PC-9 (cell line): ENCODE results near the gene NHSL1.

ENCODE experiments used
- EZH2 ChIP-seq: fragments of 200-600 bp; sonication (generic); IDR thresholded peaks from 2 replicates; pipeline ENCODE4 v1.8.0; 2017; ENCODE audit warnings: antibody characterized with exemption, low read depth
- TF ChIP-seq, protein P1 (sequence below): fragments of 200-600 bp; sonication (generic); conservative IDR thresholded peaks from 2 replicates; pipeline ENCODE4 v1.6.1; 2017; ENCODE audit warnings: mixed run types, antibody characterized with exemption, mild to moderate bottlenecking, moderate library complexity

DNA sequence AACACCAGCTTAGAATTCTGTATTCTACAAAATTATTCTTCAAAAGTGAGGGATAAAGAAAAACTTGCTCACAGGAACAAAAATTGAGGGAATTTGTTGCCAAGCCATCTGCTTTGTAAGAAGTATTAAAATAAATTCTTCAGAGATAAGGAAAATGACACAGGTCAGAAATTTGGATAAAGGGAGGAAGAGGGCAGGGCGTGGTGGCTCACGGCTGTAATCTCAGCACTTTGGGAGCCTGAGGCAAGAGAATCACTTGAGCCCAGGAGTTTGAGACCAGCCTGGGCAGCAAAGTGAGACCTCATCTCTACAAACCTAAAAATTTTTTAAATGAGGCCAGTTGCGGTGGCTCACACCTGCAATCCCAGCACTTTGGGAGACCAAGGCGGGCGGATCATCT lies 109.7 kb downstream of the NHSL1 start:
- no peak for TF ChIP-seq EZH2
- TF ChIP-seq, protein P1, sequence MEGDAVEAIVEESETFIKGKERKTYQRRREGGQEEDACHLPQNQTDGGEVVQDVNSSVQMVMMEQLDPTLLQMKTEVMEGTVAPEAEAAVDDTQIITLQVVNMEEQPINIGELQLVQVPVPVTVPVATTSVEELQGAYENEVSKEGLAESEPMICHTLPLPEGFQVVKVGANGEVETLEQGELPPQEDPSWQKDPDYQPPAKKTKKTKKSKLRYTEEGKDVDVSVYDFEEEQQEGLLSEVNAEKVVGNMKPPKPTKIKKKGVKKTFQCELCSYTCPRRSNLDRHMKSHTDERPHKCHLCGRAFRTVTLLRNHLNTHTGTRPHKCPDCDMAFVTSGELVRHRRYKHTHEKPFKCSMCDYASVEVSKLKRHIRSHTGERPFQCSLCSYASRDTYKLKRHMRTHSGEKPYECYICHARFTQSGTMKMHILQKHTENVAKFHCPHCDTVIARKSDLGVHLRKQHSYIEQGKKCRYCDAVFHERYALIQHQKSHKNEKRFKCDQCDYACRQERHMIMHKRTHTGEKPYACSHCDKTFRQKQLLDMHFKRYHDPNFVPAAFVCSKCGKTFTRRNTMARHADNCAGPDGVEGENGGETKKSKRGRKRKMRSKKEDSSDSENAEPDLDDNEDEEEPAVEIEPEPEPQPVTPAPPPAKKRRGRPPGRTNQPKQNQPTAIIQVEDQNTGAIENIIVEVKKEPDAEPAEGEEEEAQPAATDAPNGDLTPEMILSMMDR = no peak
